D341Med (cell line): ENCODE data around the gene TMEM126A.
"Not testable (repeated sequence)": the region's sequence is repeated elsewhere in the genome, so short reads cannot be mapped to it uniquely, and the experiment has no call there.

Experiments used
- DNase-seq: peaks from one replicate; pipeline ENCODE4 v3.0.0; 2012; ENCODE audit warnings: low spot score

The TMEM126A gene

DNA sequence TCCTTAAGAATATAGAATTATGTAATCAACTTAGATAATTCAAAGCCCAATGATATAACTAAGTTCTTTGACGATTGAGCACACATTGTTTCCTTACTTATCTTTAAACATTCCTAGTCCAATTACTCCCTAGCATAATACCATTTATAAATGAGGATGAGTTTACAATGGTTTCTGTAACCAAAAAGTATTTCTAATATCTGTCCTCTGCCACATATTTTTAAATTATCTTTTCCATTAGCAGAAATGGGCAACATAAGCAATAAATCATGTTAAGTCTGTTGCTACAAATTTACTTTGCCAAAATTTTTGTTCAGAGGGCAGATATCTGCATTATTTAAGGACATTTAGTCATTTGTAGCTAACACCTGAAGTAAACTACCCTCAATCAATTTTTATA lies 10.4 kb downstream of the TMEM126A start:
- no peak for DNase-seq

- no peak for DNase-seq
These were observed 14.4 kb downstream of the TMEM126A start for GRCh38 chr11:85661972-85662664.

GRCh38 chr11:85663080-85663752 lies 15.4 kb downstream of the TMEM126A start:
- DNase-seq, result no peak

DNA sequence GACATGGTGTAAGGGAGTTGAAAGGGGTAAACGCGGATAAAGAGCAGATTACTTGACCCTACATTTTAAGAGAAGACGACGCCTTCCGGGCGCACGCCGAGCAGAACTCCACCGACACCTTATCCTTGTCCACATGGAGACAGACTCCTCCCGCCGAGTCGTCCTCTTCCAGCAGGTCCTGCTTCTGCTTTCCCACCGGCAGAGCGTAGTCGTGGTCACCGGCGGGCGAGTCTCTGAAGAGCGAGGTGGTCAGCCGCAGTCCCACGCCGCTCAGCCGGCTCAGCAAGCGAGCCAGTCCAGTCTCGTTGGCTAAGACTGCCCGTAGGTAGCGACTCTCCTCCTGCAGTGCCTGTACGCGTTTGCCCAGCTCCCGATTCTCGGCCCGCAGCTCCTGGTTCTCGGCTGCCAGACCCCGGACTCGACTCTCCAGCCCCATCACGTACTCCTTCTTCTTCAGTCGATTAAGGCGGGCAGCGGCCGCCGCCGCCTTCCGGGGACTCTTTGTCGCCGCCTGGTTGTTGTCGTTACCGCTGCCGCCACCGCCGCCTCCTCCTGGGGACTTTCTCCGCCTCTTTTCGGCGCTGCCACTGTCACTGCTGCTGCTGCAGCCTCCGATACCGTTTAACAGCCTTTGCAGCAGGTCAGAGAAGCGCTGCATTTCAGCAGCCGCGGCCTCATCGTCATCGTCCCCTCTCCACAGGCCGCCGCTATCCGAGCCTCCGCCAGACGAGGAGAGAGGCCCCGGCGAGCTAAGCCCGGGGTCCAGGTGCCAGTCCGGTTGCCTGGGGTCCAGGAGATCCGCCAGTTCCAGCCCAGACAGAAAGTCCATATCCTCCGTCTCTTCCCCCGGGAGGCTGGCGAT lies 16.2 kb downstream of the TMEM126A start:
- DNase-seq, result peak; percentile 81

GRCh38 chr11:85664615-85665481 lies 17.1 kb downstream of the TMEM126A start, which contains the start of gene CREBZF:
TSS of gene CREBZF (minus strand) at chr11:85665129. CDS start at chr11:85664875, 254 bp downstream.
- DNase-seq, result peak; percentile 92

DNA sequence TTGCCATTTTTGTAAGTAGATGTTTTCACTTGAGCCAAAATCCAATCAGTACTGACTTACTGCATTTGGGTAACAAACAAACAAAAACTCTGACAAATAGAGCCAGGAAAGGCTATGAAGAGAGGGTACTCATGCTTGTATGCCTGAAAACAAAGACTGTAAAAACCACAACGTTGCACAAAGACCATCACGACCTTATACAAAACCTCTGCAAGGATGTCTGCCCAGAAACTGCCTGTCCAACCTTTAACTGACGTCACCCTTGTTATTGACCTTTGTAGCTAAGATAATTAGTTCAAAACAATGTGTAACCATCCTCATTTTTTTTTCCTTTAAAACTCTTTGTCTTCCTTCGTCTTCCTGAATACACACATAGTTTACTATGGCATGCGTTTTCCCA lies 18.0 kb downstream of the TMEM126A start:
- DNase-seq, result no peak

- no peak for DNase-seq
These were observed 18.9 kb downstream of the TMEM126A start for GRCh38 chr11:85666687-85667086.

GRCh38 chr11:85668157-85668556 lies 20.4 kb downstream of the TMEM126A start:
- no peak for DNase-seq

GRCh38 chr11:85670949-85671663 lies 23.3 kb downstream of the TMEM126A start:
- not testable (repeated sequence) for DNase-seq

- no peak for DNase-seq
These were observed 24.5 kb downstream of the TMEM126A start for GRCh38 chr11:85672105-85672902.

DNA sequence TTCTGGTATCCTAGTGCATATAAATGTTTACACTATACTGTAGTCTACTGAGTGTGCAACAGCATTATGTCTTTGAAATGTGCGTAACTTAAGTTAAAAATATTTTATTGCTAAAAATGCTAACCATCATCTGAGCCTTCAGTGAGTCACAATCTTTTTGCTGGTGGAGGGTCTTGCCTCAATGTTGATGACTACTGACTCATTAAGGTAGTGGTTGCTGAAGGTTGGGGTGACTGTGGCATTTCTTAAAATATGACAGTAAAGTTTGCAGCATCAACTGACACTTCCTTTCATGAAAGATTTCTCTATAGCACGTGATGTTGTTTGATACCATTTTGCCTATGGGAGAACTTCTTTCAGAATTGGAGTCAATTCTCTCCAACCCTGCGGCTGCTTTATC lies 25.6 kb downstream of the TMEM126A start:
- DNase-seq, result no peak

- no peak for DNase-seq
These were observed 31.8 kb downstream of the TMEM126A start for GRCh38 chr11:85679576-85679975.

DNA sequence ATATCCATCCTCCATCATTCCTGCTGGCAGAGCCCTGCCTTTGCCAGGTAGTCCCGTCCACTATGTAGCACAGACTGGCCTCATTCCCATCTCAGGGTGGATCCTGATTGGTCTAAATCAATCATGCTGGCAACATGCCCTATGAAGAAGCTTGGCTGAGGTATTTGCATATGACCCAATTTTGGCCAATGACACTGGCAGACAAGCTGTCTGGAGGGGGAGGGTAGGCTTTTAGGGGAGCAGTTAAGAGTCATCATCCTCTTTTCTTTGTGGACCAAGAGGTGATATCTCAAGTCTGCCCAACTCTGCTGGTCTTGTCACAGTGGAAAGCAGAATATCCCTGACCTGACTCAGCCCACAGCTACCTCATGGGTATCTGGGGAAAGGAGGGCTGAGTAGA lies 33.1 kb downstream of the TMEM126A start:
- DNase-seq, result no peak

DNA sequence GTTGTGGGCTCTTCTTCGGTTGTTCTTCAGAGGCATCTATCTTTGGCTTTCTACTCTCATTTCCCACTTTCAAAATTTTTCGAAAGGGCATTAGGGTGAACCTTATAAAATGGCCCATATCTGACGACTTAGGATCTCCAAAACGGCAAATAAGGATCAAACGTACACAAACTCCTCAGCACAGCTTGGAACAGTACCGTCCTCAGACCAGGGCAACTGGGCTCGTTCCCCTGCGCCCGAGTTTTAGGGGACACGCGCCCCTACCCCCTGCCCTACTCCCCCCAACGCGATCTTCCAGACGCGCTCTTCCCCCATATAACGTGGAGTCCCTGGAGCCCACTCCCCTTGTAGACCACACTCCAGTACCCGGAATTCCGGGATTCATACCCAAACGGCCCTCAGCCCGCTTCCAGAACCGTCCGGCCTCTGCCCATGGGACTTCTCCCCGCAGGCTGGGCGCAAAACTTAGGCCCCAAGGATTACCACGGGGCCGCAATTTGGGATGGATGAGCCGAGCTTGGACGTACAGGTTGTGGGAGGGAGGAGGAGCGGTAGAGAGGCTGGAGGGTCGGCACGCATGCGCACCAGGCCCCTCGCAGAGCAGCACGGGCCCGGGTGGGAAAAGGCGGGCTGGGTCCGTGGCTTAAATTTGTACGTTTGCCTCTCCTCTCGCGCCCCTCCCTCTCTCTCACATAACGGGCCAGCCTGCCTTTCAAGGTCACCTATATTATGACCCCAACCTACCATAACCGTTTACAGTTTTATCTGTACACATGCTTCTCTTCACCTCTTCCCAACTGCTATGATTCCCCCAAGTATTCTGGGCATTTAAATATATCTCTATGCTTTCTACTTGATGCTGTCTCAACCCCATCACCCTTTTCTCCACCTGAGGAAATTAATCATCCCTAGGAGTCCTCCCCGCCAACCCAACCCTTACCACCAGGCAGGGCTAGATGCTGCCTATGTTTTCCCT lies 34.9 kb downstream of the TMEM126A start:
- no peak for DNase-seq

DNA sequence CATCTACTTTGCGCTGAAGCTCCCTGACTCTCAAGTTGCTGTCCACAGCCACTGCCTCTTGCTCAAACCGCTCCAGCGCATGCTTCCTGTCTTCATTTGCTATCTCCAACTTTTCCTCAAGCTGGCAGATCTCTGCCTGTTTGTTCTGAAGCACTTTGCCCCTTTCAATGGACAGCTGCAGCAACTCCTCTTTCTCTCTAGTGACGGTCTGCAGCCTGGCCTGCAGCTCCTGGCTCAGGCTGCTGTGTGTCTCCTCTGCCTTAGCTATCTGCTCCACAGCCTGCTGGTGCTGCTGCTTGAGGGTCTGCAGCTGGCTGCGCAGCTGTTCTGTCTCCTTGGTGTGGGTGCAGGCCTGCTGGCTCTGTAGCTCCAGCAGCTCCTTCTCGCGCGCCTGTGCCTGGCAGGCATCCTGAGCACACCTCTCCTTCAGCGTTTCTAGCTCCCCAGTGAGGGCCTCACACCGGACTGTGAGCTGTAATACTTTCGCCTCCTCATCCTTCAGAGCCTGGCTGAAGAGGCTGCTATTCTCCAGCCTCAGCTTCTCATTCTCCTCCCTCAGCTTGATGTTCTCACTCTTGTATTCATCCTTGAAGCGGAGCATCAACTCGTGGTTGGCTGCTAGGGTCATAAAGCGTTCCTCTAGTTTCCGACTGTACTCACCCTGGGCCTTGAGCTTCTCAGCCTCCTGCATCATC lies 37.5 kb downstream of the TMEM126A start:
- peak; percentile 15 for DNase-seq

GRCh38 chr11:85685820-85686459 lies 38.2 kb downstream of the TMEM126A start, which contains the start of gene CCDC89:
TSS of gene CCDC89 (minus strand) at chr11:85686195. CDS start at chr11:85686130, 65 bp downstream.
- DNase-seq, result peak; percentile 20

DNA sequence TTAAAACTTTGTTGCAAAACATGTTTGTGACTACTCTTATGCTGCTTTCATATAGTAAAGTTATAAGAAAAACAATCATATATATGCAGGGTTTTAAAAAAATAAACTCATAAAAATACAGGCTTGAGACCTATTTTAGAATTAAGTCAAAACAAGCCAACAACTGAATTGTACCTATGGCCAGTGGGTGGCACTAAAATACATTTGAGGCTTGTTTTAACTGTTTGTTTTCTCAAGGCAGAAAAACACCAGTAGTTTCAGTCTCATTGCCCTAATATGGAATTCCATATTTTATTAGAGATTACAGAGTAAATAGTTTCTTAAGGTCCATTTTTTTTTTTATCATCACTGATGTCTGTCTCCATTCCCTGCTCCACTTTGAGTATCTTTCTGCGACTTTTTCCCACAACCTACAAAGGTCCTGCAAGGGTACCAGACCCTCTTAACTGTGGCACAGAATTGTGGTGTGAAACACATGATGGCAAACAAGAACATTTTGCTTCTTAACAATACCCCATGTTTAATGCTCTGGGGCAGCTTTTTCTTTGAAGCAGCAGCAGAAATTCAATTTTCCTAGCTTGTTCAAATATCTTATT lies 46.7 kb downstream of the TMEM126A start:
- peak; percentile 34 for DNase-seq
